ENCODE results near the gene ISLR2.

ISLR2 gene

GRCh38 chr15:74174958-74175253, 44.5 kb downstream of the ISLR2 start:
- TF ChIP-seq MAX (IDR thresholded peaks at IDR 0.05; ENCODE audit: low read depth, low read length), result no peak
- TF ChIP-seq MYC (IDR thresholded peaks at IDR 0.05; ENCODE audit: low read depth, low read length), result no peak
- TF ChIP-seq POLR2A (IDR thresholded peaks at IDR 0.05; ENCODE audit: extremely low read depth, insufficient read length), result no peak
- no peak for TF ChIP-seq CTCF (IDR thresholded peaks at IDR 0.05; ENCODE audit: low read depth, low read length)
- DNase-seq (ENCODE audit: low read depth), result no peak
- no peak overlapping the region for H3K4me3 ChIP-seq (ENCODE audit: low read depth, low read length)

- TF ChIP-seq MAX (IDR thresholded peaks at IDR 0.05; ENCODE audit: low read depth, low read length), result no peak
- no peak for TF ChIP-seq CTCF (IDR thresholded peaks at IDR 0.05; ENCODE audit: low read depth, low read length)
- no peak for TF ChIP-seq POLR2A (IDR thresholded peaks at IDR 0.05; ENCODE audit: extremely low read depth, insufficient read length)
- no peak for TF ChIP-seq MYC (IDR thresholded peaks at IDR 0.05; ENCODE audit: low read depth, low read length)
- DNase-seq (ENCODE audit: low read depth), result no peak
- H3K4me3 ChIP-seq (ENCODE audit: low read depth, low read length), result no peak overlapping the region
These were observed 45.1 kb downstream of the ISLR2 start for GRCh38 chr15:74175271-74176191.

GRCh38 chr15:74176262-74177214, 46.2 kb downstream of the ISLR2 start:
- TF ChIP-seq POLR2A (IDR thresholded peaks at IDR 0.05; ENCODE audit: extremely low read depth, insufficient read length) (no peak), MYC (IDR thresholded peaks at IDR 0.05; ENCODE audit: low read depth, low read length) (no peak), MAX (IDR thresholded peaks at IDR 0.05; ENCODE audit: low read depth, low read length) (no peak), CTCF (IDR thresholded peaks at IDR 0.05; ENCODE audit: low read depth, low read length) (no peak)
- no peak overlapping the region for H3K4me3 ChIP-seq (ENCODE audit: low read depth, low read length)
- DNase-seq (ENCODE audit: low read depth), result no peak

DNA sequence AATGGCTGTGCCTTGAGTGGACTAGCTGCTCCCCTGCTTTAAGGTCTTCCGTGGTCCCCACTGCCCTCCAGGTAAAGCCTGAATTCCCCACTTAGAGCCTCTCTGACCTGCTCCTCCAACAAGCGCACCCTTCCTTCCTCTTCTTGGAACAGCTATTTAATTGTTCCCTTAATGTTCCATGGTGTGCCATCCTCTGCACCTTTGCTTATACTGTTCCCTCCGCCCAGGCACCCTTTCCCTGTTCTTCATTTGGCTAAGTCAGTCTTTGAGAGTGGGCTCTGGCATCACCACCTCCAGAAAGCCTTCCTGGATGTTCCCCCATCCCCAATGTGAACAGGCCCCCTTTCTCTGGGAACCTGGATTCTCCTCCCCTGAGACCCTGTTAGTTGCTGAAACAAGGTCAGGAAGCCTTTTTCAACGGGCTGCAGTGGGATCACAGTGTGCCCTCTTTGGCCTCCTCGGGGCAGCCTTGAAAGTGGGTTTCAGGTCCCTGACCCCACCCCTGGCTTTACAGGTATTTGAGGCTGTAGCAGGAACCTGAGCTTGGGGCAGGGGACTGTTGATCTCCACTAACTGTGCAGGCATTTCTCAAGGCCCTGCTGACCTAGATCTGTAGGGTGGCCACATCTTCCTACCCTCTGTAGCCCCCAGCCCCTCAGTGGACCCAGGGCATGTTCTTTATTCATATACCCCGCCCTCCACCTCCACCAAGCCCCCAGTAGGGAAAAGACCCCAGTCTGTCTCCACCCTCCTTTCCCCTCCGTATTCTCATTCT, 48.1 kb downstream of the ISLR2 start:
- H3K4me3 ChIP-seq (ENCODE audit: low read depth, low read length), result no peak overlapping the region
- no peak for DNase-seq (ENCODE audit: low read depth)

More for the DNA sequence above, 48.1 kb downstream of the ISLR2 start:
- TF ChIP-seq MAX (IDR thresholded peaks at IDR 0.05; ENCODE audit: low read depth, low read length) (no peak), MYC (IDR thresholded peaks at IDR 0.05; ENCODE audit: low read depth, low read length) (no peak), POLR2A (IDR thresholded peaks at IDR 0.05; ENCODE audit: extremely low read depth, insufficient read length) (no peak), CTCF (IDR thresholded peaks at IDR 0.05; ENCODE audit: low read depth, low read length) (no peak)

All from NB4 (cell line).